ENCODE results near the gene CXCL6.

CXCL6 gene

DNA sequence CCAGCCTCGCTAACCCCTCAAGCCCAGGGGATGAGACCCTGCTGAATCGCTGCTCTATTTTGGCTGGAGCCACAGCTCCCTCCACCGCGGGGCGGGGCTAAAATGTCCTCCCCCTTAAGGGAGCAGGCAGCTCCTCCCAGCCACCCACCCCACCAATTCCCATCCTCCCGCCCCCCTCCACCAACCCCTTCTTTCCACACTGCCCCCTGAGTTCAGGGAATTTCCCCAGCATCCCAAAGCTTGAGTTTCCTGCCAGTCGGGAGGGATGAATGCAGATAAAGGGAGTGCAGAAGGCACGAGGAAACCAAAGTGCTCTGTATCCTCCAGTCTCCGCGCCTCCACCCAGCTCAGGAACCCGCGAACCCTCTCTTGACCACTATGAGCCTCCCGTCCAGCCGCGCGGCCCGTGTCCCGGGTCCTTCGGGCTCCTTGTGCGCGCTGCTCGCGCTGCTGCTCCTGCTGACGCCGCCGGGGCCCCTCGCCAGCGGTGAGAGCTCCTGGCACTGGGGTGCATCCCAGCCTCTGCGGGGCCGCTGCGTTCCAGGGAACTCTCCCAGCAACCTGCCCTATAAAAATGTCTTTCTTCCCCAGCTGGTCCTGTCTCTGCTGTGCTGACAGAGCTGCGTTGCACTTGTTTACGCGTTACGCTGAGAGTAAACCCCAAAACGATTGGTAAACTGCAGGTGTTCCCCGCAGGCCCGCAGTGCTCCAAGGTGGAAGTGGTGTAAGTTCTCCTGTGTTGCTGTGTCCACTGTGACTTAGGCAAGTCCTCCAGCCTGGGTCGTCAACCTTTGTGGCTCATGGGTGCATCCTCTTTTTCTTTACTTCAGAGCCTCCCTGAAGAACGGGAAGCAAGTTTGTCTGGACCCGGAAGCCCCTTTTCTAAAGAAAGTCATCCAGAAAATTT lies at the start of gene CXCL6:
CXCL6 (plus strand) TSS at position 306 of the 907 bp plus-strand sequence; CDS start at position 379, 73 bp downstream.
- DNase-seq = peak; percentile 42

DNA sequence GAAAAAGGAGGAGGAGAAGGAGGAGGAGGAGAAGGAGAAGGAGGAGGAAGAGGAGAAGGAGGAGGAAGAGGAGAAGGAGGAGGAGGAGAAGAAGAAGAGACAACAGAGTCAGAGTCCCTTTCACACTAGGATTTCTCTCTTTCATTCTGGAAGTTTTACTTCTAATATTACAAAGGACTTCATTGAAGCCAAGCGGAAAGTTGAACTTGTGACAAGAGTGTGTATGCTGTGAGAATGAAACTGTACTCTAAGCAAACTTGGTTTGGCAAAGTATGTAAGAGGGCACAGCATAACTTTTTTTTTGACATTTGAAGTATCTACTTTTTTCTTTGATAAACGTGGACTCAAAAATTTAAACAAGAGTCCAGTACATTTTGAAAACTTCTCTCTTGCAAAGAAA lies 48.1 kb upstream of the CXCL6 start:
- no peak for DNase-seq

DNA sequence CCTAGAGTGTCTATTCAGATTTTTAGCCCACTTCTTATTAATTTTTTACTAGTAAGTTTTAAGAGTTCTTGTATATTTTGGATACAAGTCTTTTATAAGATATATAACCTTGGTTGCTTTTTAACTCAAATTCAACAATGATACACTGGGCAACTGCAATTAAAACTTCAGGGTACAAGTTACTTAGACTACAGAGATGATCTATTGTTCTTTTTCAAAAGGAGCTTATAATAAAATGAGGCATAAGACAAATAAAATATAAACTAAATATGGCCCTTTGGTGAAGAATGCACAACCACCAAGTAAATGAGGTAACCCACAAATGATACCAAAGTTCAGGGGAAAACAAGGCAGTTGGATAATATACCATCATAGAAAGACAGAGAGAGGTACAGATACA lies 37.6 kb upstream of the CXCL6 start:
- no peak for DNase-seq

DNA sequence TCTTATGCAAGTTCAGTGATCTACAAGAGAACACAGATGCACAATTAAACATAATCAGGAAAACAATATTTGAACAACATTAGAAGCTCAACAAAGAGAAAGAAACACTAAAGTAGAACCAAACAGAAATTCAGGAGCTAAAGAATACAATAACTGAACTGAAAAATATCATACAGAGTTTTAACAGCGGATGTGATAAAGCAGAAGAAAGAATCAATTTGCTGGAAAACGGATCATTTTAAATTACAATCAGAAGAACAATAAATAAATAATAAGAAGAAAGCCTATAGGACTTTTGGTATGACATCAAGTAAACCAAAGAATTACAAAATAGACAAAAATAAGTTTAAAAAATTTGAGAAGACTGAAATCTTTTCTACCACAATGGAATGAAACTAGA lies 36.3 kb upstream of the CXCL6 start:
- no peak for DNase-seq

DNA sequence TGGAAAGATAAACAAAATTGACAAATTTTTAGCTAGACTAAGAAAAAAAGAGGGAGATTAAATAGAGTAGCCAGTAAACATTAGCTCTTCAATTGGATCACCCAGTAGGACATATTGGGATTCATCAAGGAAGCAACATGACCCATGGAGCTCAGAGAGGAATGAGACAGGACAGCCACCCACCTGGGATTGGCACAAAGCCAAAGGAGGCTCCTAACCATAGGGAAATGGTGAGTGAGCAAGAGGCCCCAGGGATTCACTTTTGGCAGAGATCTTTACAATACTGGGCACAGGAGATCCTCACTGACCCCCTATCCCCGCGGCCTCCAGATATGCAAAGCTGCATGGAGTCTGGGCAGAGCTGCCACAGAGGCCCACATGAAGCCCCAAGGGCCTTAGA lies 34.8 kb upstream of the CXCL6 start:
- peak; percentile 5 for DNase-seq

DNA sequence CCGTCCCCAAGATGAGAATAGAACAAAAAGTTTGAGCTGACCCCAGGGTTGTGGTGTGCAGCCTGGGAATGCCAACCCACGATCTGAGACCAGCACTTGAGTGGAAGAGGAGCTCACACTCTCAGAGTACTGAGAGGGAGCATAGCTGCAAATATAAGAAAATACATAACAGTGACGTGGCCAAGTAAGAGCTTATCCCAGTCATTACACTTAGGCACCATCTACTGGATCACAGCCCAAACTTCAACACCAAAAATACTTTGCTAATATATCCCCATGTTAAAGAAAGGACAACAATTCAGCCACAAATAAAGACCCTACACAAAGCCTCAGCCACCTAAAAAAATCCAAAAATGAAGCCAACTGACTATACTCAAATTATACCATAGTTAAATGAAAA lies 33.3 kb upstream of the CXCL6 start:
- no peak for DNase-seq

DNA sequence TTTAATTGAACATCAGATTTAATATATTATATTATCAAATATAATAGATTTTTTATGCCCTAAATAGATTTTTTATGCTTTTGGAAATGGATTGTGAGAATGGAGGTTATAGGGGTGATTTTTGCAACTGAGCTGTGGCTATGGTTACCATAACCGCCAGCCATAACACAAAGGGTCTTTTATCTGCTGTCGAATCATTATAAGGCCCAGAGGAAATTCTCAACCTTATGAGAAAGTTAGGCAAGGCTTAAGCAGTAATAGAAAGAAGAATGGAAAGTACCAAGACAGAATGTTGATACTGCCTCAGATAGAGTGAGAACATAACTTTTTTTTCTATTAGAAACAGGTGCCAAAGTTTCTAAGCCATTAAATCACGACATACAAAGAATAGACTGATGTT lies 26.3 kb upstream of the CXCL6 start:
- no peak for DNase-seq

DNA sequence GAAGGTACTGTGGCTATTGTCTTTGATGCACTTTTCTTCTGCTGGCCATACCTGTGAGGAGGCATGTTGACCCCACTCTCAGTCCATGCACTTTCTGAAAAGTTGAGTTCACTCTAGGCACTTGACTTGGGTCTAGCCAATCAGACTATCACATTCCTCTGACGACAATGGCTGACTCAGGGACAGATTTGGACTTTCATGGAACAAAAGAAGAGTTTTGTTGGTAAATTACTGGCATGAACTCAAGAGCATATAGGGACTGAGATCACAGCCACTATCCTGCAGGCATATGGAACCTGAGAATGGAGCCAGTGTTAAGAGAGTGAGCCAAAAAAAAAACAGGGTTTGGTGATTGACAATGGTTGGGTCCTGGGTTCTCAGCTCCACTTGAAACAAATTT lies 24.6 kb upstream of the CXCL6 start:
- no peak for DNase-seq

DNA sequence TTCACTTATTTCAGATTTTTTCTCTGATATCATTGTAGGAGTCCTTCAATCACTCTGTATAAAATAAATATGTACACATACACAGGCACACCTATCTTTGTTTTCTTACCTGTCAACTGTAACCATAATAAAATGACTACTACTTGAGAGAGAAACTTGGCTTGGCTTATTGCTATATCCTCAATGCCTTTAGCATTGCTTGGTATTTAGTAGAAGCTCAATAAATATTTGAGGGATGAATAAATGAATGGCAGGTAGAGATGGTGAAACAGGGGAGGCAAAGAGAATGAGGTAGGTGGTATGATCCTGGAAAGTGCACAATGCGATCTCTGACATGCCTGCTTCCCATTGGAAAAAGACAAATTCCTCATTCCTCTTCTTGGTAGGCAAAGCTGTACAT lies 21.8 kb upstream of the CXCL6 start:
- no peak for DNase-seq

DNA sequence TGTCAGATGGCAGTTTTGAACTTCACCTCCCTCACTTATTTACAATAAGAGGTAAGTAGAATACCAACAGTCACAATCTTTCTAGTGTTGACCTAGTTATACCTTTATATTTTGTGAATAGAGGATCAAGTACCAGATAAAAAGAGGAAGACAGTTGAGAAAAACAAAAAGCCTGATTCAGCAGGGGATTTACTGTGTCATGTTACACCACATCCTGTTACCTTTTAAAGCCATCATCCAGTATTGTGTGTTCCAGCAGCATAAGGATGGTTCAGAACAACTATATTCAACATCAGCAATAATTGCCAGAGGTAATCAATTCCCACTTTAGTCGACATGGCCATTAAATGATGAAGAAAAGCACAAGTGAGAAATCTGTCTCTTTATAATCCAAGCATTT lies 21.3 kb upstream of the CXCL6 start:
- DNase-seq = peak; percentile 6

DNA sequence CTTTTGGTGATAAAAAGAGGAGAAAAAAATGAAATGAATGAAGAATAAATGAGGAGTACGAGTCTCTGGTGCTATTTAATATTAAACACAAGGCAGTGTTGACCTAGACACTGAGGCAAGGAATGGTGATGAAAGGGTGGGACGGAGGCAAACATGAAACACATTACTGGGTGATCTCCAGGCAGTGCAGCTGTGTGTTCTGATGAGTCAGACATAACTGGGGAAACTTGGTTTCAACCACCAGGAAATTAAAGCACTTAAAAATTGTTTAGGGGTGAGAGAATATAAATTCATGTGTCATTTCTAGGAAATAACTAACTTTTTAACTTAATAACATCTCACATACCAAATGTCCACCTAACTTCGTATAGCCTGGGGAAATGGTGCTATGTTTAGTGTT lies 19.7 kb upstream of the CXCL6 start:
- no peak for DNase-seq

DNA sequence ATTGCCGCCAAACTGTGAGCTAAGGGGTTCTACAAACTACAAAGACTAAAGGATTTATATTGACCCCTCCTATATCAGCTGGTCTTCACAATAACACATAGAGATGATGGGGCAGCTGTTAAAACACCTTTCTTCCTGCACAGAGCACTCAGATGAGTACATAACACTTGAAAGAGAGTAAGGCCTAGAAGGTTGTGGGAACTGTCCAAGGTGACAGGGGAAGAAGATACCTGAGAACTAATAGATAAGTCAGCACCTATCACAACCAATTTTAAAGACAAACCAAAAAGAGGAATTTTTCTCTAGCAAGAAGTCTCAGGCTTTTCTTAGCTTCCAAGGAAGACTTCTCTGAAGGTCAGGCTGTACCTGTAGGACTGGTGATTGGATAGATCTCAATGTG lies 19.1 kb upstream of the CXCL6 start:
- DNase-seq = no peak

DNA sequence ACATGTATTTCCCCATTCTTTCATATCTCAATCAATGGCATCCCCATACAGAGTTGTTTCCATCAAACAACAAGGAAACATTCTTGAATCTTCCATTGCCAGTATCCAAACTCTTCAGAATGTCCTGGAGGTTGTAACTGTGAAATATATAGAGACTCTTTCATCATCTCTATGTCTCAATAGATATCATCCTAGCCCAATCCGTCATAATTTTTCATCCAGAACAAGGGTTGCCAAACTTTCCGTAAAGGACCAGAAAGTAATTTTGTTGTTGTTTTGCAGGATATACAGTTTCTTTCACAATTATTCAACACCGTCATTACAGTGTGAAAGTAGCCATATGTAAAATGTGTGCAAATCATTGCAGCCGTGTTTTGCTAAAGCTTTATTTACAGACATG lies 15.2 kb upstream of the CXCL6 start:
- DNase-seq = no peak

DNA sequence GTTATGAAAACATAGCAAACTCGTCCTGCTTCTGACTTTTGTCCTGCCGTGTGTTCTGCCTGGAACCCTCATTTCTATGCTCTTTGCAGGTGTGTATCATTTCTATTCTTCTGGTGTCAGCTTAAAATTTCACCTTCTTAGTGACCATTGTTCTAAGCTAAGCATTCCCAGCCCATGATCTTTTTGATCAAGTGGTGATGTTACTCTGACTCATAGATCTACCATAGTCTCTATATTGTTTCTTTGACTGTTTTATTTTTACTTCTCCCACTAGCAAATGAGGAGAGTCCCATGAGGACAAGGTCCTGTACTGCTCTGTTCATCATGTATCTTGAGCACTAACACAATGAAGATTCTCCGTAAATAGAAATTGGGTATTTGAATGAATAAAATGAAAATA lies 14.1 kb upstream of the CXCL6 start:
- no peak for DNase-seq

DNA sequence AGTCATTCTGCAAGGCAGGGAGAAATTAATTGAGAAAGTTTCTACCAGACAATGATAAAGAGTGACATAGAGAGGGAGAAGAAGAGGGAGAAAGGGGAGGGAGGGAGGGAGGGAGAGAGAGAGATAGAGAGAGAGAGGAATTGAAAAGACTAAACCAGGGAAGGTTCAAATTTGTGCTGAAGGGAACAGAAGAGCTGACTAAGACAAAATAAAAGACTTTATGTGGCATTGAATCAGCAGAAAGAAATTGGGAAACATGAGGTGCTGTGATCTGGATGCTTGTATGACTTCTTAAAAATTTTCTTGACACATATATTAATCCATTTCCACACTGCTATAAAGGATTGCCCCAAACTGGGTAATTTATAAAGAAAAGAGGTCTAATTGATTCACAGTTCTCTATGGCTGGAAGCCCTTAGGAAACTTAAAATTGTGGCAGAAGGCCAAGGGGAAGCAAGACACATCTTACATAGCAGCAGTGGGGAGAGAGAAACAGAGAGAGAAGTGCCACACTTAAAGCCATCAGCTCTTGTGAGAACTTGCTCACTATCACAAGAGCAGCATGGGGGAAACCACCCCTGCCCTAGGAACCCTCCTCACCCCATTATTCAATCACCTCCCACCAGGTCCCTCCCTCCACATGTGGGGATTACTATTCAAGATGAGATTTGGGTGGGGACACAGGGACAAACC lies 13.5 kb upstream of the CXCL6 start:
- DNase-seq = no peak

DNA sequence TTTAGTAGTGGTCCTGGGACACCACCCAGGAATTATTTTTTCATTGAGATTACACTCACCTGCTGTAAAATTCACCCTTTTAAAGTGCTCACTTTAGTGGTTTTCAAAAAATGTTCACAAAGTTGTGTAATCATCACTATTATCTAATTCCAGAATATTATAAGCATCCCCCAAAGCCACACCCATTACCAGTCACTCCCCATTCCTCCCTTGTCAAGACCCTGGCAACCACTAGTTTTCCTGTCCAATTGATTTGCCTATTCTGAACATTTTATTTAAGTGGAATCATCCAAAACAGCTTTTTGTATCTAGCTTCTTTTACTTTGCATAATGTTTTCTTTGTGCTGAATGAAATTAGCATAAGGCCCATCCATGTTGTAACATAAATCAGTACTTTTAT lies 12.7 kb upstream of the CXCL6 start:
- no peak for DNase-seq

DNA sequence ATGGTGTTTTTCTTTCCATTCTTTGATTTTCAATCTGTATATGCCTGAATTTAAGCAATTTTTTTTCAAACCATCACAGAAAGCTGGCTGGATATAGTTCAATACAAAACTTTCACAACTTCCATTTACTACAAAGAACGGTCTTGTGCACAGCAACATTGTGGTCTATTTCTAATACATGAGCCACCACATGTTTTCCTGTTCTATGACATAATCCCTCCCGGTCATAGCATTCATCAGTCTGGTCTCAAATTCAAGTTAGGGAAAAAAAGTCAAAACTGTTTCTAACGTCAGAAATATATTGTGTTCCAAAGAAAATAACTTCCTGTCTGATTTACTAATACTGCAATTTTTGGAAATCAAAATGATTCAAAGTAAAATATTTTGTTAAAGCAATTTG lies 7.5 kb upstream of the CXCL6 start:
- DNase-seq = no peak

DNA sequence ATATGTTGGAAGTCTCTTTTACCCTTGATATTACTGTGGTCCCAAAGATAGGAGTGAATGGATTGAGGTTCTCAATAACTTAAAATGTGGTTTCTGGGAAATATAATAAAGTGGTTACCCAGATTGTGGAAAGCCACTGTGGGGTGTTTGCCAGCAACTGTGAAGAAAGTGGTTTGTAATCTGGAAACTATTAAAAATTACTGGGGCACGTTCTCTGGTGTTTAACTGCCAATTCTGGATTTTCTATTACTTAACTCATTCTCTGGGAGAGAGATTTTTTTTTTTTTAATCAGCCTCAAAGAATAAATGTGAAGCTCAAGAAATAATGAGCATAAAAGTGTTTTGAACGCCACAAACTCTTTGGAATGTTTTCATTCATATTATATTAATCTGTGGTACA lies 4.9 kb upstream of the CXCL6 start:
- no peak for DNase-seq

DNA sequence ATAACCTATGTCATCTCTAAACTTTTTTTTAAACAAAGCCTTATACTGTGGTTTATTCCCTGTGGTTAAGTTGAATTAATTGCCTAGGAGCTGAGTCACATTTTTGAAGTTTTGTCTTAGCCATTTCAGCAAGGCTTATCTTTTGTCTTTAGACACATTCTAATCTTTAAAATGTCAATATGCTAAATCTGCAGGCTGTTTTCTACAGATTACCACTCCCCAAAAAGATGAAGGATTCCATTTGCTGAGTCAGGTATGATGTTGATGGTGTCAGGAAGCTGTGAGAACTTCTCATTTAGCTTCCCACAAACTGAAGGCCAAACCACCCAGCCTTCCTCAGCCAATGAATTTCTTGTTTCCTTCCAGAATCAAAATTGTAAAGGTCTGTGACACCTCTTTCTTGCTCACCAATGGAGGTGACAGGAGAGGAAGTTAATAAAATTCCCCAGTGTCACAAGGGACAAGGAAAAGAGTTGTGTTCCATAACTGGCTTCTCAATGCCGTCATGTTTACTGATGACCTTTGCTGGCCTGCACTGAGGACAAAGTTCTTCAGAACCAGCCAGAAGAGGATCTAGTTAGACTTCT lies 3.7 kb upstream of the CXCL6 start:
- DNase-seq = no peak

DNA sequence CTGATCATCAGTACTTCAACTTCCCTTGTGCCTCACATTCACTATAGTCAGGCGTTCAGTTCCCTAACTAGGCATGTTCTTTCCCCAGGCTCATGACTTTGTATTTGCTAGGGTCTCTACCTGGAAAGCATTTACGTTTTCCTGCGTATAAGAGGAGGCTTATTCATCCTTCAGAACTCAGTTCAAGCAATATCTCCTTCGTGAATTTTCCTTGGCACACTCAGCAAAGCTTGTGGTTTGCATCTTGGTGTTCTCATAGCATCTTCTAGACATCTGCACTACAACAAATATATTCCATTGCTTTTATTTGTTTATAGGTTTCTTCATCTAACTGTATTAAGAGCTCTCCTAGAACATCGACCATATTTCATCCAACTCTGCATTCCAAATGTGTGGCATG lies 2.6 kb downstream of the CXCL6 start:
- no peak for DNase-seq

DNA sequence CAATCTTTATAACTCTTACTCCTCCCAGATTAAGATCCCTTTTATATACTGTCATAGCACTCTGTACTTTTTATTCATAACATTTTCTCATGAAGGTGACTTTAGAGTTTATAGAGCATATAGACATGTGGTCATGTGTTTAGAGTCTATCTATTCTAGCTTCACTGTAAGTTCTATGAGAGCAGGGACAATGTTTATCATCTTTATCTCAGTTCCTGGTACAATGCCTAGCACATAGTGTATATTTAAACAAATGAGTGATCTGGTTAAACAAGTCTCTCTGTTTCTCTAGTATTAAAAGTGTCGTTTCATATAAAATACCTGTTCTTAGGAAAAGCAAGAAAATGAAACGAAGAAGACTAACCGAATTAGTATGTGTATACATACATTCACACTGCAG lies 3.2 kb downstream of the CXCL6 start:
- DNase-seq = no peak

DNA sequence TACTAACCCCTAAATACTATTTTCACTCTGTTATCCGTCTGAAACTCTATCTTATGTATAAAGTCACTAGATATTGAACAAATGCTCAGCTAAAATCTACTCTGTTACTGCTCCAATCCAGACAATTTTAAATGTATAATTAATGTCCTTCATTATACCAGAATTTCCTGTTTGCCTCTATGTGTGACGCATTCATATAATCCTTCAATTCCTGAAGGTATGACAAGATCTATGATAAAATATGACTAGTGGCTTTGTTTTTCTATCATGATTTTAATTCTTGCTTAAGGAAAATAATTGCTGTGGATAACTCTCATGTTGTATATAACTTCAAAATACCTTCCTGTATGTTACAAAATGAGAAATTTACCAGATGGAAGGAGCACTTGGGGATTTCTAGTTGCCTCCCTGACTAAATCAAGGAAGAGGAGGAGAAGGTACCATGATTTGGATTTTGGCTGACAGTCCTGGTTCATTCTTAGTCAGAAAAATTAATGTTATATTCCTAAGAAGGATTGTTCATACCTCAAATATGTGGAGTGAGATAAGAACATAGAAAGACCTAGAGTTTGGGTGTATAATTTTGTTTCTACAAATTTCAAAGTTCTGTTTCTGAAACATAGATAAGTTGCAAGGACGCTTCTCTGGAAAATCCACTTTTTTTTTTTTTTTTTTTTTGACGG lies 4.9 kb downstream of the CXCL6 start:
- no peak for DNase-seq

DNA sequence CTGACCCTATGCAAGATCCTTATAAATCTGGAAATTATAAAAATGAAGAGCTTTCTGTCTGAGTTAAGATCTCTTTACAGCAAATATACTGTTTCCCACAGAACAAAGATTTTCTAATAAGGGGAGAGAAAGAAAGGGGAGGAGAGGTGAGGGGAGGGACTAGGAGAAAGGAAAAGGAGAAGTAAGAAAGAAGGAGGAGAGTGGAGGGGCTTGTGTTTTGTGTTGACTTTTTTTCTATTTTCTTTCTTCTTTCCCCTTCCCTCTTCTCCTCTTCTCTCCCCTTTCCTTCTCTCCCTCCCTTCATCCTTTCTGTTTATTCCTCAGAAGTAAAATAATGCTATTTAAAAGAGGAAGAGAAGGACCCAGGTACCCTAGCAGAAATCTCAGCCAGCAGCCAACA lies 6.2 kb downstream of the CXCL6 start:
- DNase-seq = no peak

DNA sequence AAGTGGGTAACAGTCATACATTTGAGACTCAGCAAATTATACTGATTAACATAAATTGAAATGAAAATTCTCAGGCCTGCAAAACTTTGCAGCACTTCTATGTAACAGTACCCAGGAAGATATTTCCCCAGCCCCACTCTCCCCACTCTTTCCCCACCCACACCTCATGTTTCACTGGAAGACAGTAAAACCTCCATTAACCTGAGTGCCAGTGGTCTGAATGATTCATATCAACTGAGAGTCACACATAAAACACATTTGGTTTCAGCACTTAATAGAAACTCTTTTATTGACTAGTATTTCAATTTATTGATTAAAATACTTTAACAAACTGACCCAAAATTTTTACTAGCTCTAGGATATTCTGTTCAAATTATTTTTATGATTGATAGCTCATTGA lies 6.9 kb downstream of the CXCL6 start:
- DNase-seq = no peak
